KMS-11 (cell line): ENCODE data around the gene ERVH48-1.

Experiments used
- H2AFZ ChIP-seq: fragments of 200-600 bp; sonication (generic); 2 replicates; pipeline ENCODE4 v1.6.1; 2016; ENCODE audit warnings: antibody characterized with exemption, mixed run types, low read depth
- H3K27ac ChIP-seq: fragments of 200-600 bp; sonication (generic); 2 replicates; pipeline ENCODE4 v1.6.1; 2016; ENCODE audit warnings: mild to moderate bottlenecking, mixed run types
- H3K27me3 ChIP-seq: fragments of 200-600 bp; sonication (generic); 2 replicates; pipeline ENCODE4 v1.6.1; 2017; ENCODE audit warnings: mild to moderate bottlenecking, low read depth, mixed run types, moderate library complexity; ENCODE audit not compliant: insufficient read depth
- H3K36me3 ChIP-seq: fragments of 200-600 bp; sonication (generic); 2 replicates; pipeline ENCODE4 v1.6.1; 2017; ENCODE audit warnings: mild to moderate bottlenecking, mixed run types; ENCODE audit not compliant: insufficient read depth
- H3K4me1 ChIP-seq: fragments of 200-600 bp; sonication (generic); 2 replicates; pipeline ENCODE4 v1.6.1; 2016; ENCODE audit warnings: mild to moderate bottlenecking, low read depth, mixed run types; ENCODE audit not compliant: poor library complexity, severe bottlenecking
- H3K4me2 ChIP-seq: fragments of 200-600 bp; sonication (generic); 2 replicates; pipeline ENCODE4 v1.7.0; 2016; ENCODE audit warnings: mild to moderate bottlenecking, mixed run types
- H3K4me3 ChIP-seq: fragments of 200-600 bp; sonication (generic); IDR thresholded peaks from 2 replicates; pipeline ENCODE4 v1.6.1; 2017; ENCODE audit warnings: low read depth, low read length, mixed read lengths; ENCODE audit not compliant: insufficient read depth
- H3K79me2 ChIP-seq: fragments of 200-600 bp; sonication (generic); 2 replicates; pipeline ENCODE4 v1.6.1; 2016; ENCODE audit warnings: low read depth, mixed run types; ENCODE audit not compliant: insufficient read depth
- H3K9ac ChIP-seq: fragments of 200-600 bp; sonication (generic); 2 replicates; pipeline ENCODE4 v1.6.1; 2016; ENCODE audit warnings: mild to moderate bottlenecking, mixed run types
- H4K20me1 ChIP-seq: fragments of 200-600 bp; sonication (generic); 2 replicates; pipeline ENCODE4 v1.6.1; 2016; ENCODE audit warnings: mild to moderate bottlenecking, mixed run types; ENCODE audit not compliant: insufficient read depth
- TF ChIP-seq, protein P1 (sequence below): fragments of 200-600 bp; sonication (generic); conservative IDR thresholded peaks from 2 replicates; pipeline ENCODE4 v1.6.1; 2017; ENCODE audit warnings: low read depth, mild to moderate bottlenecking, antibody characterized with exemption, low read length, moderate library complexity, mixed read lengths

ERVH48-1 gene

DNA sequence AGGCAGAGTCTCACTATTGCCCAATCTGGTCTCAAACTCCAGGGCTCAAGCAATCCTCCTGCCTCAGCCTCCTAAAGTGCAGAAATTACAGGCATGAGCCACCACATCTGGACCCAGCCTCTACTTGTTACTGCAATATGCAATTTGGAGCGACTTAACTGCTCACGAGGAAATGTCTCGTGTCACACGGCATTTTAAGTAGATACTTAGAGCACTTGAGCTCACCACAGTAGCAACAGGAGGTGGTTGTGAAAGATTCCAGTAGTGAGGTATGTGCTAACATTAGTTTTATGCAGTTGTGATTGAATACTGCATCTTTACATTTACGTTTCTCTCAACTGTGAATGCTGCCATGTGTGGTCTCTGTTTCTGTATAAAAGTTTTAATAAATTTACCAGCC lies 38.1 kb downstream of the ERVH48-1 start:
- Histone ChIP-seq H3K4me1 (no peaks in the 10 kb centered on the region), H2AFZ (no peak overlapping the region), H4K20me1 (no peaks in the 10 kb centered on the region), H3K27me3 (no peaks in the 10 kb centered on the region), H3K27ac (no peak overlapping the region), H3K9ac (no peak overlapping the region), H3K79me2 (no peaks in the 10 kb centered on the region), H3K4me3 (no peak overlapping the region), H3K4me2 (no peak overlapping the region), H3K36me3 (no peaks in the 10 kb centered on the region)
- TF ChIP-seq, protein P1, sequence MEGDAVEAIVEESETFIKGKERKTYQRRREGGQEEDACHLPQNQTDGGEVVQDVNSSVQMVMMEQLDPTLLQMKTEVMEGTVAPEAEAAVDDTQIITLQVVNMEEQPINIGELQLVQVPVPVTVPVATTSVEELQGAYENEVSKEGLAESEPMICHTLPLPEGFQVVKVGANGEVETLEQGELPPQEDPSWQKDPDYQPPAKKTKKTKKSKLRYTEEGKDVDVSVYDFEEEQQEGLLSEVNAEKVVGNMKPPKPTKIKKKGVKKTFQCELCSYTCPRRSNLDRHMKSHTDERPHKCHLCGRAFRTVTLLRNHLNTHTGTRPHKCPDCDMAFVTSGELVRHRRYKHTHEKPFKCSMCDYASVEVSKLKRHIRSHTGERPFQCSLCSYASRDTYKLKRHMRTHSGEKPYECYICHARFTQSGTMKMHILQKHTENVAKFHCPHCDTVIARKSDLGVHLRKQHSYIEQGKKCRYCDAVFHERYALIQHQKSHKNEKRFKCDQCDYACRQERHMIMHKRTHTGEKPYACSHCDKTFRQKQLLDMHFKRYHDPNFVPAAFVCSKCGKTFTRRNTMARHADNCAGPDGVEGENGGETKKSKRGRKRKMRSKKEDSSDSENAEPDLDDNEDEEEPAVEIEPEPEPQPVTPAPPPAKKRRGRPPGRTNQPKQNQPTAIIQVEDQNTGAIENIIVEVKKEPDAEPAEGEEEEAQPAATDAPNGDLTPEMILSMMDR = no peak

DNA sequence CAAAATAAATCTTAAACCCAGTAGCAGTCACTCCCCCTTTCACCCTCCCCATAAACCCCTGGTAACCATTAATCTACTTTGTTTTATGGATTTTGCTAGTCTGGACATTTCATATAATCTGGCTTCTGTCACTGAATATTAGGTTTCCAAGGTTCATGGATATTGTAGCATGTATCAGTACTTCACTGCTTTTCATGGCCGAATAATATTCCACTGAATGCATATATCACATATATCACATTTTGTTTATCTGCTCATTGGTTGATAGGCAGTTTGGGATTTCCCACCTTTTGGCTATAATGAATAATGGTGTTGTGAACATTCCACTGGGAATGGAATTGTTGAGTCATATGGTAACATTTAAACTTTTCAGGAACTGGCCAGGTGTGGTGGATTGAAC lies 41.5 kb downstream of the ERVH48-1 start:
- Histone ChIP-seq H3K4me2 (no peak overlapping the region), H2AFZ (no peak overlapping the region)
- TF ChIP-seq, protein P1 = no peak

DNA sequence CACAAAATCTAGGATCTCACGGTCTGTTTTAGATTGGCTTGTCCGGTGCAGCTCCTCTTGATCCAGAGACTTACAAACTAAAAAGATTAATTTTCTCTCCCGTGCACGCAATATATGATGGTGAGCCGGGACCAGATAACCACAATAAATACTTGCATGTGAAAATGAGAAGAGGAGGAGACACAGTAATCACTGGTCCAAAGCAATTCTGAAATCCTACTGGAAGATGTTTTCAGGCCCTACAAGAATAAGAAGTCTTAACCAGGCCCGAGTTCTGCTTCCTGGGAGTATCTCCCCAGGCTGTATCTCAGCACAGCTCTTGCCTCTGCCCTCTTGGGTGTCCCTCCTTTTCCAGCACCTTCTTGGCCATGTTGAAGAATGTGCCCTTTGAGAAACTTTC lies 45.1 kb downstream of the ERVH48-1 start:
- peaks cover 48% of the 10 kb centered on the region for H3K79me2 ChIP-seq
- peaks cover 12% of the 10 kb centered on the region for H3K4me1 ChIP-seq
- H3K27me3 ChIP-seq = no peaks in the 10 kb centered on the region
- no peak overlapping the region for H3K4me3 ChIP-seq
- peak overlapping the region; percentile 75; the same call in 1 of the 2 replicates for H2AFZ ChIP-seq
- TF ChIP-seq, protein P1 = no peak
- H3K4me2 ChIP-seq = peak overlapping the region; percentile 57
- H4K20me1 ChIP-seq = no peaks in the 10 kb centered on the region; the same call in 1 of the 2 replicates
- H3K27ac ChIP-seq = peak overlapping the region; percentile 94; the same call in 1 of the 2 replicates
- H3K36me3 ChIP-seq = peaks cover 10% of the 10 kb centered on the region; the same call in 1 of the 2 replicates
- H3K9ac ChIP-seq = peak overlapping the region; percentile 99; the same call in 1 of the 2 replicates

More for the DNA sequence above, 41.5 kb downstream of the ERVH48-1 start:
- Histone ChIP-seq H3K27me3 (no peaks in the 10 kb centered on the region), H3K36me3 (no peaks in the 10 kb centered on the region), H3K9ac (no peak overlapping the region), H3K4me1 (peaks cover 6% of the 10 kb centered on the region), H3K27ac (no peak overlapping the region), H4K20me1 (no peaks in the 10 kb centered on the region), H3K4me3 (no peak overlapping the region), H3K79me2 (peaks cover 12% of the 10 kb centered on the region; the same call in 1 of the 2 replicates)

DNA sequence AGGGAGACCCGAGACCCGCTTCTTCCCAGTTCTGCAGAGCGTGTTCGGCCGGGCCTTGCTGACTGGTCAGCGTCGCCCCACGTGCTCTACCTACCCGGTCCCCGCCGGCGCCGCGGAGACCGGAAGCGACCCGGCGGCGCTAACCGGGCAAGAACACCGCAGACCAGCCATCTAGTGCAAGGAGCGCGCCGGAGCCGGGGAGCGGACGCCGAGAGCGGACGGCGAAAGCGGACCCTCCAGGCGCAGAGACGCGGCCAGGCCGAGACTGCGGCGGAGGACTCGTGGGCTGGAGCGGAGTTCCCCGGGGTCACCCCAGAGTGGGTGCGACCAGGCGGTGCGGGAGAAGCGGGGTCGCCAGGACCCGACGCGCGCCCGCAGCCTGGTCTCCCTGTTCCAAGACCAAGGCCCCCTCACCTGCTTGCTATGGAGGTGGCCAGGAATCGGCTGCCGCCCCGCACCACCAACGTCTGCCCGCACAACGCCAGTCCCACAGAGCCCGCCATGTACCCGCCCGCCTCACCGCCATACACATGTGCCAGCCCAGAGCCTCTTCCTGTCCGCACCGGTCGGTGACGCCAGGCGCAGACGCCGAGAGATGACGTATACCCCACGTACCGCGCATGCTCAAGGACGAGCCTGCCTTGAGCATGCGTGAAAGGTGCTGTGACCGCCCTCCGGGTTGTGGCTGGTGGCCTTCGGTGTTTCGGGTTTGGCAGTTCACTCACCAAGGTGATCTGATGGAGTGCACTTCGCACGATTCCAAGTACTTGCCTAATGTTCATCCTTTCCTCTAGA lies 46.2 kb downstream of the ERVH48-1 start, which contains the start of gene WDR4:
TSS of gene WDR4 (minus strand) at position 547 of the 795 bp plus-strand sequence. CDS start at position 503, 44 bp downstream.
- Histone ChIP-seq H3K79me2 (peaks cover 57% of the 10 kb centered on the region), H2AFZ (peak within 1 kb of the TSS; percentile 75), H3K4me3 (no peak within 1 kb of the TSS), H3K36me3 (peaks cover 10% of the 10 kb centered on the region; the same call in 1 of the 2 replicates), H3K4me1 (peaks cover 12% of the 10 kb centered on the region), H3K27me3 (no peaks in the 10 kb centered on the region), H3K27ac (peak within 1 kb of the TSS; percentile 94), H4K20me1 (no peaks in the 10 kb centered on the region; the same call in 1 of the 2 replicates), H3K9ac (peak within 1 kb of the TSS; percentile 99), H3K4me2 (peak within 1 kb of the TSS; percentile 82)
- TF ChIP-seq, protein P1 = no peak
